Activated CD4-positive, alpha-beta T cell treated with anti-CD3 and anti-CD28 coated beads, Interleukin-2, amount 50 U/mL, for 48 hours (primary cell): ENCODE data around the gene CALML6.
"Not testable (repeated sequence)": the region's sequence is repeated elsewhere in the genome, so short reads cannot be mapped to it uniquely, and the experiment has no call there.

Source experiments
- DNase-seq, 2 experiments: peaks; one replicate each; pipeline ENCODE4 v3.0.0-alpha.2; 2020

Gene CALML6

GRCh38 chr1:1914971-1915692, at the start of gene CALML6:
TSS of gene CALML6 (plus strand) at chr1:1915260. CDS start at chr1:1915281, 21 bp downstream.
- no peak for DNase-seq

- DNase-seq = no peak
Measured at GRCh38 chr1:1867164-1867563, 47.9 kb upstream of the CALML6 start.

GRCh38 chr1:1869469-1869868, 45.6 kb upstream of the CALML6 start:
- DNase-seq = no peak

GRCh38 chr1:1872329-1872994, 42.6 kb upstream of the CALML6 start:
- DNase-seq = no peak

- DNase-seq = no peak
Measured at GRCh38 chr1:1873186-1873585, 41.9 kb upstream of the CALML6 start.

GRCh38 chr1:1874901-1875300, 40.2 kb upstream of the CALML6 start:
- no peak for DNase-seq

GRCh38 chr1:1875932-1876331, 39.1 kb upstream of the CALML6 start:
- DNase-seq = peak; percentile 37 to 57

- no peak for DNase-seq
Measured at GRCh38 chr1:1876335-1876930, 38.6 kb upstream of the CALML6 start.

- no peak for DNase-seq
Measured at GRCh38 chr1:1877865-1878436, 37.1 kb upstream of the CALML6 start.

GRCh38 chr1:1879942-1880341, 35.1 kb upstream of the CALML6 start:
- no peak for DNase-seq

GRCh38 chr1:1880617-1881312, 34.3 kb upstream of the CALML6 start:
- no peak for DNase-seq

GRCh38 chr1:1881727-1882126, 33.3 kb upstream of the CALML6 start:
- no peak for DNase-seq

GRCh38 chr1:1883092-1883873, 31.8 kb upstream of the CALML6 start:
- DNase-seq = no peak

- DNase-seq = not testable (repeated sequence)
Measured at GRCh38 chr1:1883890-1884289, 31.2 kb upstream of the CALML6 start.

GRCh38 chr1:1889090-1889750, 25.8 kb upstream of the CALML6 start:
- peak in 1 of 2 experiments; percentile 18 for DNase-seq

GRCh38 chr1:1889847-1890505, 25.1 kb upstream of the CALML6 start:
- peak; percentile 49 to 59 for DNase-seq

GRCh38 chr1:1890506-1891348, 24.3 kb upstream of the CALML6 start, which contains the start of gene GNB1:
TSS of gene GNB1 (minus strand) at chr1:1891087. CDS start at chr1:1825453, 65,634 bp downstream.
- peak; percentile 83 to 85 for DNase-seq

- DNase-seq = peak; percentile 68 to 73
Measured at GRCh38 chr1:1891349-1892078, 23.5 kb upstream of the CALML6 start.

- DNase-seq = no peak
Measured at GRCh38 chr1:1892079-1892762, 22.8 kb upstream of the CALML6 start.
